ENCODE measurements around the gene HSD17B2.

DNA sequence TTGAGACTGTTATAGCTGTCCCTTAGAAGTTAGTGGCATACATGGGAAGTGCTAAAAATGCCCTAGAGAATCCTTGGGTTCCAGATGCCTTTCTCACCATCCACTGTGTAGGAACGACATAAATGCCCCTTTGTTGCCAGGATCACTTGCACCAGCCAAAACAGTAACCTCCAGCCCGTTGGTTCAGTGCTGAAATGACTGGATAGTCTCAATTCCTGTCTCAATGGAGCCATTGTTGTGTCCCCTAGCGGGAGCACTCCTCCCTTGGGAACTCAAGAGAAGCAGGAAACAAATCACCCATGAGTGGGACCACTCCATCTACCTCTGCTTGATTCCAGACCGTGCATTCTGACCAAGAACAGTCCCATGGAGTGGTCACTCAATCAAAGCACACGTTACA is 111.9 kb downstream of the HSD17B2 start:
- no peak for TF ChIP-seq ARNT (IDR thresholded peaks at IDR 0.05)
- no peak for TF ChIP-seq LEF1 (IDR thresholded peaks at IDR 0.05; ENCODE audit: borderline replicate concordance)
- TF ChIP-seq, protein P1, sequence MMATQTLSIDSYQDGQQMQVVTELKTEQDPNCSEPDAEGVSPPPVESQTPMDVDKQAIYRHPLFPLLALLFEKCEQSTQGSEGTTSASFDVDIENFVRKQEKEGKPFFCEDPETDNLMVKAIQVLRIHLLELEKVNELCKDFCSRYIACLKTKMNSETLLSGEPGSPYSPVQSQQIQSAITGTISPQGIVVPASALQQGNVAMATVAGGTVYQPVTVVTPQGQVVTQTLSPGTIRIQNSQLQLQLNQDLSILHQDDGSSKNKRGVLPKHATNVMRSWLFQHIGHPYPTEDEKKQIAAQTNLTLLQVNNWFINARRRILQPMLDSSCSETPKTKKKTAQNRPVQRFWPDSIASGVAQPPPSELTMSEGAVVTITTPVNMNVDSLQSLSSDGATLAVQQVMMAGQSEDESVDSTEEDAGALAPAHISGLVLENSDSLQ (IDR thresholded peaks at IDR 0.05), result no peak
- no peak for TF ChIP-seq SP1 (IDR thresholded peaks at IDR 0.05)
- TF ChIP-seq CTBP1 (IDR thresholded peaks at IDR 0.05; ENCODE audit: borderline replicate concordance), result no peak
- no peak for TF ChIP-seq HDGF (IDR thresholded peaks at IDR 0.05; ENCODE audit: borderline replicate concordance)
- TF ChIP-seq BHLHE40 (IDR thresholded peaks at IDR 0.05; ENCODE audit: borderline replicate concordance), result no peak
- no peak for TF ChIP-seq FOXM1 (IDR thresholded peaks at IDR 0.05; ENCODE audit: borderline replicate concordance)
- TF ChIP-seq TARDBP (IDR thresholded peaks at IDR 0.05), result no peak
- TF ChIP-seq ELF4 (IDR thresholded peaks at IDR 0.05), result no peak
- no peak for TF ChIP-seq SUZ12 (IDR thresholded peaks at IDR 0.05)
- TF ChIP-seq L3MBTL2 (conservative IDR thresholded peaks at IDR 0.05), result no peak
- no peak for TF ChIP-seq FOXK2 (IDR thresholded peaks at IDR 0.05)
